Superior temporal gyrus (tissue), 1 donor: ENCODE measurements around the gene P2RX2.

Experiments
- DNase-seq: peaks from one replicate; pipeline ENCODE4 v3.0.0-alpha.2; 2016; ENCODE audit errors: extremely low spot score

Gene P2RX2

DNA sequence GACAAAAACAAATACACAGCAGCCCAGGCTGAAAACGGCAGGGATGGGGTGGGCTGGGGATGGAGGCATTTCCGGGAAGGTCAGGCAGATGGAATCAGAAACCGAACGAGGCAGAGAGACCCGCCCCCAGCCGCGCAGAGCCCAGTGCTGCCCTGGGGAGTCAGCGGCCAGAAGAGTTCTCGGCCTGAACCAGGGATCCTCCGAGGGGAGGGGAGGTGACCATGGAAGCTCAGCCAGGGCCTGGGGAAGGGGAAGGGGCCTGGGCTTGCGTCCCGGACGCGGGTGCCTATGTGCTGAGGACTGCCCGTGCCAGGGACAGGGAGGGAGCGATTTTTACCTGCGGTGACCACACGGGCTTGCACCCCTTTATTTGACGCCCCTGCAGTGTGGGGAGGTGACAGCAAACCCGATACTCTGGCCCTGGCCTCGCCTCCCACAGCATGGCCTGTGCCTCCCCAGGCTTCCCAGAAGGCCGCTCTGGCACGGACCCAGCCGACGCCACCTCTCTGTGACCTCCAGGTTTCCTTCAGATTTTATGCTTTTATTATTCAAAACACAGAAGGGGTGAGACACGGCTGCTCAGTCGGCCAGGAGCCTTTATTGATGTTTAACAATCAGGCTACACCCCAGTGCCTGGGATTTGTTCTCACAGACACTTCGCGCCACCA is 15.9 kb upstream of the P2RX2 start:
- DNase-seq, result no peak

DNA sequence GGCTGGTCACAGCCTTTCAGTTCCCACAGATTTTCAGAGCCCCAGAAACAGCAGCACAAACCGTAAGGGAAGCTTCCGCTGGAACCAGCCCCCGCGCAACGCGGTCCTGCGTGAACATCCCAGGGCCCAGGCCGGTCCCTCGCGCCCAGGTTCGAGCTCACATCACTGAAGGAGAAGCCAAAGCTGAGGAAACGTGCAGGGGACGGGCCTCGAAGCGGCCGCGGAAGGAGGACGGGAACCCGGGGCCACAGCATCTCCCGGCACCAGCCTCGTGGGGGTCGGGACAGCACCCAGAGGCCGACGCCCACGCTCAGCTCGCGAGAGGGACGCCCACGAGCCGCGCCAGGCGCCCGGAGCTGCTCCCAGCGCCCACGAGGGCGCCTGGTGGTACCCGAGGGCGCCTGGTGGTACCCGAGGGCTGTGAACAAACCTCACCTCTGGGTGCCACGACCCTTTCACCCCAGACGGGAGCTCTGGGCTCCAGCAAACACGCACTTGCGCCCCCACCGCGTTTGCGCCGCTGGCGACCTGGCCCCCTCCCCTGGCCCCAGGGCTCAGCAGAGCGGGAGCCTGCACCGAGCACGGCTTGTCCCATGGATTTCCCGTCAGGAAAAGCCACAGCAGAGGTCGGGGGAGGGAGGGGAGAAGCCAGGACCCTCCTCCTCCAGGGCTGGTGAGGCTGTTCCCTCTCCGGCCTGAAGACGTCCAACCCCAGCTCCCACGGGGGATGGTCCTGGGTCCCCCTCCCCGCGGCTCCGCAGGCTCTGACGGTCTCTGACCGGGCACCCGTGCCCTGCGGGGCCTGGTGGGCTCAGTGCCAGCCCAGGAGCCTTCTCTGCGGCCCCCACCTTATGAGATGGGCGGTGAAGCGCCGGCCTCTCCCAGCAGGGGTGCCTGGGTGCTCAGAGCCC is 15.1 kb upstream of the P2RX2 start:
- no peak for DNase-seq

DNA sequence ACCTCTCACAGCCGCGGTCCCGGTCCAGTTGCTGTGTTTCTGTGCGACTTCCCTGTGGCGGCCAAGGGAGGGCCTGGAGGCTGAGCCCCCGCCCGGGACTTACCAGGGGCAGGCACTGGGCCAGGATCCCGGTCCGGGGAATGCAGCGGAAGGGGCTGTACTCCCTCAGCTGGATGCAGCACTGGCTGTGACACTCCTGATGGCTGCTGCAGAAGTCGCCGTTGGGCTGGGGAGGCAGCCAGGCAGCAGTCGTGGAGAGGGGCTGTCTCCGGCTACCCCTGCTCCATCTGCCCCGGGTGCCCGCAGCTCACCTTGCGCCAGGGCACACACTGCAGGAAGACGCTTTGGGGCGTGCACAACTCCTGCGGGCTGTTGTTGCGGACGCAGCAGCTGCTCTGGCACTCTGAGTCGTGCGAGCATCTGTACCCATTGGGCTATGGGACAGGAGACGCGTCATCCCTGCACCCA is 14.4 kb upstream of the P2RX2 start:
- DNase-seq, result no peak

DNA sequence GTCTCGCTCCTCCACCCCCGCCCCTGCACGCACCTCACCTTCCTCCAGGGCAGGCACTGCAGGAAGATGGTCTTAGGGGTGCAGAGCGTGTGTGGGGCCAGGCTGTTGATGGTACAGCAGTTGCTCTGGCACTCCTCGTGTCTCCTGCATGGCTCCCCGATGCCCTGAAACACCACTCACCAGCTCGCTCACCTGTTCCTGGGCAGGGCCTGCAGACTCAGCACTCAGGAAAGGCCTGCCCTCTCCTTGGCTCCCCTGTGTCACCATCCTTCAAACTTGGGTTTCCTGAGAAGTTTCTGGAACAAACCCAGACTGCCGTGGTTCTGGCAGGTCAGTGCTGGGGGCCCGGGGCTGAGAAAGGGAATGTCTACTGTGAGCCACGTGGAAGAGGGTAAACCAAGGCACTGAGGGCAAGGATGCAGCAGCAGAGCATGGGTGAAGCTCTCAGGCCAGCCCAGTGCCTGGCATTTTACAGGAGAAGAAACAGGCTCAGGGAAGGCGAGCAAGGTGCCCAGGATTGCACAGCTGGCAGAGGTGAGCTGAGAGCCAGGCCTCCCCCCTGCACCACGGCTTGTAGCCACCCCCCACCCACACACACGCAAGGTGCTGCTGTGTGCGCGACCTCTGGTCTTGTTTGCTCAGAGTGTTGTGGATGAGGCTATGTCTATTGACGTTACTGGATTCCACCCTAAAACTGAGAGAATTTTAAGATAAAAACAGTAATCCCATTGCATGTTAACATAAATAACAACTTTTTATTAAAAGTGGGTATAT is 13.7 kb upstream of the P2RX2 start:
- DNase-seq, result no peak

DNA sequence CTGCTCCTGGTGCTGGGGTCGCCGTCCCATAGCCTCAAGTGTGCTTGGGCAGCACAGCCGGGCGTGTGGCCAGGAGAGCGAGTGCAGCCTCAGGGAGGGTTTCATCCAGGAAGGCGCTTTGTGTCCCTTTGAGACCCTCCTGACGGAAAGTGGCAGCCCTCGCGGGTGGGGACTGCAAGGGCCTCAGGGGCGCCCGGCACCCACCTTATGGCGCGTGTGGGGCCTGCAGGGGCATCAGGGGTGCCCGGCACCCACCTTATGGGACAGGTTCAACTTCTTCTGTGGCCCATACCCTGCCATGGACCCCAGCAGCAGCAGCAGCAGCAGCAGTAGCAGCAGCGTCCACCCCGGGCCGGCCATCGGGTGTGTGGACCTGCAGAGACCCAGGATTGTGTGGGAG is 12.7 kb upstream of the P2RX2 start:
- no peak for DNase-seq

DNA sequence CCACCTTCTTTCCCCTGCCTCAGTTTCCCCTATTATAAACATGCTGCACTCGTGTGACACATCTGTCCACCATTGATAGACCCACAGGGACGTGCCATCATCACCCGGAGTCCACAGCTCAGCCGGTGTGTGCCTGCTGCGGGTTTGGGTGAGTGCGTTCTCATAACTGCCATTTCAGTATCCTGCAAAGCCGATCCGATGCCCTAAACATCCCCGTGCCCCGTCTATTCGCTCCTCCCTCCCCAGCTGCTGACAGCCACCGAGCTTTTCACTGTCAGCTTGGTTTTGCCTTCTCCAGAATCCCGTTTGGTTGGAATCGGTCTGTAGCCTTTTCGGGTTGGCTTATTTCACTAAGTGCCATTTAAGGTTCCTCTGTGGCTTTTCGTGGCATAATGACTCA is 12.1 kb upstream of the P2RX2 start:
- DNase-seq, result peak; percentile 48

DNA sequence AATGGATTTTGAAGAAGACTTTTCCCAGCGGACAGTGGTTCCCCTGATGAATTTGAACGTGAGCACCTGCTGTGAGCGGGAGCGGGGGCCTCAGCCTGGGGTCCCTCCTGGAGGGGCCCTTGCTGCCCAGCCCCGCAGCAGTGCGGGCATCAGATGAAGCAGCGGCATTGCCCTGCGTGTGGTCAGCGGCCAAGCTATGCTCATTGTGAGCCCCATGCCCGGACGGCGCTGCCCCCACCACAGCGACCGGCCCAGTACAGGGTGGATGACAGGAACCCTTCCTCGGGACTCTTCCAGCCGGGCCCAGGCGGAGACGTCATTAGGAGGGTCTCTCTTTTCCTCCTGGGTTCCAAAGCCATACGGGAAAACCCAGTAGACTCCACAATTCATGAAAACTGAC is 11.6 kb upstream of the P2RX2 start:
- DNase-seq, result no peak

DNA sequence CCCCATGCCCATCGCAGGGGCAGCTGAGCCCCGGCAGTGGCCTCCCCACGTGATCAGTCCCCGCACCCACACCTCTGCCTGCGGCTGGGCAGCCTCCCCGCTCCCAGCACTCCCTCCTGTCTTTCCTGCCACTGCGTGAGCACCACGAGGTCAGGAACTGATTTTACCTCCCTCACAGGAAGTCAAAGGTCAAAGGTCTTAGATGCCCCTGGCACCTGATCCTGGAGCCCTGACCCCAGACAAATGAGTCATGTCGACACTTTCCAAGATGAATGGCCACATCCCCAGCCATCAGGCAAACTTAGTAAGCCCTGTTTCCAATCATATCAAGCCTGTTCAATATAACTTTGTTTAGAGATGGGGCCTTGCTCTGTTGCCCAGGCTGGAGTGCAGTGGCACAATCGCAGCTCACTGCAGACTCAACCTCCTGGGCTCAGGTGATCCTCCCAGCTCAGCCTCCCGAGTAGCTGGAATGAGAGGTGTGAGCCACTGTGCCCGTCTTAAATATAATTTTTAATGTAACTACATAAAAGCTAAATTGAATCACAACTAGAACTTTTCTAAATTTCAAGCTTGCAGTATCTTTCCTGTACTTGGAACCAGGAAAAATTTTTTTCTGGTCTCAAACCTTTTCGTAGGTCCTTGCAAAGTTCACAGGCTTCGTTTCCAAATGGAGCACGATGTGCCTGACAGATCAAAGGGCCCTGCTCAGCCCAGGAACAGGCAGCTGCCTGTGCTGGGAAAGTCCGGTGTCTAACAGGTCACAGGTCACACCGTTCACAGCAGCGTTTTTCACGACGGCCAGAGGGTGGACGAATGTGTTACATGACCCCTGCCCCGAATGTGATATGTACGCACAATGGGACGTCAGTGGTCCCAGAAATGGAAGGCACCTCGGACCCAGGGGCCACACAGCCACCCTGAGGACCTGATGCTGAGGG is 10.1 kb upstream of the P2RX2 start:
- no peak for DNase-seq

DNA sequence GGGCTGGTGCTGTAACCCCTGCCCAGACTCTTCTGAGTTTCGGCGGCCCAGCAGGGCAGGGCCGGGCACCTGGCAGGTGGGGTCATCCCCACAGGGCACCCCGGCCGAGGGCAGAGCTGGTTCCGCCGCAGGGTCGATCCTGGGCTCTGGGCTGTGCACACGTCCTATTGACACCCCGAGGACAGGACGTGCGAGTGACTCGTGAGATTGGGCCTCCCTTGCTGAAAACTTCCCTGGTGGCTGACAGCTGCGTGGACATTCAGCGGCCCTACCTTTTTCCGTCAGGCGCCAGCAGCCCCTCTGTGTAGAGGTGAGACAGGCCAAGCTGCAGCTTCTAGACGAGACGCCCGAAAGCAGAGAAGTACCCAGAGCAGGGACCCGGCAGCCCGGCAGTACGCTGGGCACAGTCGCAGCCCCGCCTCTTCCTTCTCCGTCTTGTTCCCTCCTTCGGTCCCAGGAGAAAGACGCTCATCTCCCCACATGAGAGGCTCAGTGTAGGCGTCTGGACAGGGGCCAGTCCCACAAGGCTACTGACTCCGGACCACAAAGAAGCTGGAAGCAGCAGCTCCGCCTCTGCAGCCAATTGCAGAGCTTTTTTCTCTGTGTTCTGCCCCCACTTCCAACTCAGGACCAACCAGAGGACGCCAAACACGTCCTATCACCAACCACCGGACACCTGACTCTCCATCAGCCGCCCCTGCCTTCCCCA is 8.4 kb upstream of the P2RX2 start, which contains the start of gene LRCOL1:
Gene LRCOL1 (minus strand): TSS at position 532 of the 709 bp plus-strand sequence. CDS start 4,331 bp downstream, outside the sequence.
- DNase-seq, result no peak

DNA sequence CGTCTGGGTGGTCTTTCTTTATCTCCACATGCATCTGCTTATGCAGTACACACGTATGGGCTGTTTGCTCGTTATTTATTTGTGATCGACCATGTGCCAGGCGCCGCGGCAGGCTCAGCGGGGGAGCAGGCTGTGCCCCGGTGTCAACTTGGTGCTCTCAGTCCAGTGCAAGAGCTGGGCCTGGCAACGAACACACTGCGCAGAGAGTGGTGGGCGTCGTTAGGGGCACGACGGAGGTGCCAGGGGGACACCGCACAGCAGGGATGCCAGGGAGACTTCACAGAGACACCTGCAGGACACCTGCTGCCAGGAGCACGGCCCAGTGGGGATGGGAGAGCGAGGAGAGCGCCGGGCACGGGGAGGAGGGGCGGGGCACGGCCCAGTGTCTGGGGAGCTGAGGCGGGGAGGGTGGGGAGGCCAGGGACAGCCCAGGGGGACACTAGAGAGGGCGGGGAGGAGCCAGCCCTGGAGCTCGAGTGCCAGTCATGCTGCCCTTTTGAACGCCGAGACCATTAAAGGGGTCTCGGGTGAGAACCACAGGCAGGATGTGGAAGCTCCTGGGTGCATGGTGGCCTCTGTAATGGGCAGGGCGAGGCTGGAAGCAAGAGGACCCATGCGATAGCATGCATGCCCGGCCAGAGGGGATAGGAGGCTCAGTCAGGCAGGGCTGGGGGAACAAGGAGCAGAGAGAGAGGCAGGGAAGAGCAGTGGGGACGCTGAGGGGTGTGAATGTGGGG is 7.5 kb upstream of the P2RX2 start:
- DNase-seq, result no peak

DNA sequence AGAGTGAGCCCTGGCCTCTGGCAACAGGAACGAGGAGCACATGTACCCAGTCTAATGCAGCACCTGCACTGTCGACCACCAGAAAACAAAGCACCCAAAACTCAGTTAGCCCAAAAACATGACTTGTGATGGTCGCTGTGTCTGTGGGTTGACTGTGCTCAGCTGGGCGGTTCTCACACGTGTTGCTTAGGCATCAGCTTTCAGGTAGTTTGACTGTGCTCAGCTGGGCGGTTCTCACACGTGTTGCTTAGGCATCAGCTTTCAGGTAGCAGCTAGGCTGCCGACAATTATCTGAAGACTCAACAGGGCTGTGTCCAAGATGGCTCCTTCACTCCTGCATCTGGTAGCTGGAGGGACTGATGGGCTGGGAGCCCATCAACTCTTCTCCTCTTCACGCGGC is 7.0 kb upstream of the P2RX2 start:
- no peak for DNase-seq

DNA sequence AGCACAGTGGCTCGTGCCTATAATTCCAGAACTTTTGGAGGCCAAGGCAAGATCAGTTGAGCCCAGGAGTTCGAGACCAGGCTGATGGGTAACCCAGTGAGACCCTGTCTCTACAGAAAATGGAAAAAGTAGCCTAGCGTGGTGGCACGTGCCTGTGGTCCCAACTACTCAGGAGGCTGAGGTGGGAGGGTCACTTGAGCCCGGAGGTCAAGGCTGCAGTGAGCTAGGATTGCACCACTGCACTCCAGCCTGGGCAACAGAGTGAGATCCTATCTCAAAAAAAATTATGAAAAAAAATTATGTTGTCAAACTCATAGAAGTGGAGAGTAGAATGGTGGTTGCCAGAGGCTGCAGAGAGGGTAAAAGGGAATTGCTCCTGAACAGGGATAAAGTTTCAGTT is 4.5 kb upstream of the P2RX2 start:
- no peak for DNase-seq

DNA sequence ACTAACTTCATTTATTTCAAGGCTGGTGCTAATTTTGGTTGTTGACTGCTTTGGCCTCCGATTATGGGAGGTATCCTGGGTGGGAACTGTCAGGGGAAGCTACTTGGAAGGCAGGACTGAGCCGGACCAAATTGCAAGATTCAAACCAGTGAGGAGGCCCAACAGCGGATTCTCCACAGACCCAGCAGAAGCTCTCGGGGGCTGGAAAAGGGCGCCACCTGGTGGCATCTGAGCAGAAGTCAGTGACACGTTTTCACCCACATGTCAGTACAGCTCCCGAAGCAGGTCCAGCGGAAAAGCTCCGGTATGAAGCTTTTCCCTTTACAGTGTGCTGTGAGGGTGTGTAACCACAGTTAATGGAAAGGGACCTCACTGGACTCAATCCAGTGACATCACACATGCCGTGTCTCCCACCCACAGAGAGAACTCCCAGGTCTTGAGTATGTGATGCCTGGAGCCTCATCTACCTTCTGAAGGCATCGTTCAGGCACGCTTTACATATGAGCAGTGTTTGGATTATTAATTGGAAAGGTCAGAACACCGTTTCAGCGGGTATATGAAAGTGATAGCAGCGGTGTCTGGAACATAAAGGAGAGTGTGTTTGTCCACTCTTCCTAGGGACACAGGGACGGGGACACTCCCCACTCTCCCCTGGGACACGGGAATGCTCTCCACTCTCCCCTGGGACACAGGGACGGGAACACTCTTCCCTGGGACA is 3.6 kb upstream of the P2RX2 start:
- peak; percentile 91 for DNase-seq

DNA sequence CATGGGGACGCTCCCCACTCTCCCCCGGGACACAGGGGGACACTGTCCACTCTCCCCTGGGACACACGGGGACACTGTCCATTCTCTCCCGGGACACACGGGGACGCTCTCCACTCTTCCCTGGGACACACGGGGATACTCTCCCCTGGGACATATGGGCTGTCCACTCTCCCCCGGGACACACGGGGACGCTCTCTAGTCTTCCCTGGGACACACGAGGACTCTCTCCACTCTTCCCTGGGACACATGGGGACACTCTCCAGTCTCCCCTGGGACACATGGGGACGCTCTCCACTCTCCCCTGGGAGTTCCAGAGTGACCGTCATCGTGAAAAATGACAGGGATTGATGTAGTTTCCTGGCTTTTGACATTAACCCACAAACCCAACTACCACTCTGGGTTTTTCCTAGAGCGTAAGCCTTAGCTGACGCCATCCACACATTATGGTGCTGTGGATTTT is 3.0 kb upstream of the P2RX2 start:
- no peak for DNase-seq

DNA sequence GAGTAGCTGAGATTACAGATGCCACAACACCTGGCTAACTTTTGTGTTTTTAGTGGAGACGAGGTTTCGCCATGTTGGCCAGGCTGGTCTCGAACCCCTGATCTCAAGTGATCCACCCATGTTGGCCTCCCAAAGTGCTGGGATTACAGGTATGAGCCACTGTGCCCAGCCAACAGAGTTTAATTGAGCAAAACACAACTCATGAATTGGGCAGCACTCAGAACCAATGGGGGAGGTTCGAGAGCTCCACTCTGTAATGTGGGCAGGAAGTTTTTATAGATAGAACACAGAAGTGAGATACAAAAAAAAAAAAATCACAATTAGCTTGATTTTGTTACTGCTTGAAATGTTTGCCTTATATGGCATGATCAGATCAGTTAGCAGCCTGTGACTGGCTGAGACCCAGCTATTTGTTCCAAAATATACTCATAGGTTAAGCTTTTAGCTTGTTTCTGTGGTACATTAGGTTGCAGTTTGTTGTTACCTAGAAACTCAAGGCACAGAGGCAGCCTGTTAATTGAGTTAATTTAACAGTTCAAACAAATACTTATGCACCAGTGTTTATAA is 1.4 kb upstream of the P2RX2 start:
- no peak for DNase-seq

DNA sequence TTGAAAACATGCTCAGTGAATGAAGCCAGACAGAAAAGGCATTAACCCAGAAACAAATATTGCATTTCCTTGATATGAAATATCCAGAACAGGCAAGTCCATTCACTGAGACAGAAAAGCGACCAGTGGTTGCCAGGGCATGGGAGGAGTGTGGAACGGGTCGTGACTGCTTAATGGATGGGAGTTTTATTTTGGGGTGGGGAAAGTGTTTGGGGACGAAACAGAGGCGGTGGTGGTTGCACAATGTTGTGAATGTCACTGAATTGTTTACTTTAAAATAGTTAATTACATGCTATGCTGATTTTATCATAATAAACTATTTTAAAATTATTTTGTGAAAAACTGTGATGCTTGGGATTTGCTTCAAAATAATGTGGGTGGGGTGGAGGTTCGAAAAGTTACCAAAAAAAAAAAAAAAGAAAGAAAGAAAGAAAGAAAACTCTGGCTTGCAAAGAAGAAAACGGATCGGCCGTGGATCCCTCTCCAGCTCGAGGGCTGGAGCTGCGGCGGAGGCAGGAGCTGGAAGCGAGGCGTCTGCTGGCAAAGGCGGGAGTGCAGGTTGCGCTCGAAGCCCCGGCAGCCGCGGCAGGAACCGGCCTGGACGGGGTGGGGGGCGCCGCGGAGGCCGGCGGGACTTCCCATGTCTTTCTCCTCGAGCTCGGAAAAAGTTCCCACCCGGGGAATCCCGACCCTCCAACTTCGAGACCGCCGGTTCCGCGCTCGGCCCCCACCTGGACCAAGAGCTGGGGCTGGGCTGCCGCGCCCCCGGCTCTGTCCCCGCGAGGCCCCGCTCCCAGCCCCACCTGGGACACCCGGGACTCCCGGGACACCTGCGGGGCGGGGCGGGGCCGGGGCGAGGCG is 524 bp upstream of the P2RX2 start:
- DNase-seq, result no peak

DNA sequence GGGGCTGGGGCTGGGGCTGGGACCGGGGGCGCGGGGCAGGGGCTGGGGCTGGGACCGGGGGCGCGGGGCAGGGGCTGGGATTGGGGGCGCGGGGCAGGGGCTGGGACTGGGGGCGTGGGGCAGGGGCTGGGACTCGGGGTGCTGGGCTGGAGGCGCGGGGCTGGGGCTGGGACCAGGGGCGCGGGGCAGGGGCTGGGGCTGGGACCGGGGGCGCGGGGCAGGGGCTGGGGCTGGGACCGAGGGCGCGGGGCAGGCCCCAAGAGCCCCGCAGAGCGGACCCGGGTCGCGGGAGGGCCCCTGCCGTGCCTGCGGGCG is 452 bp downstream of the P2RX2 start:
- DNase-seq, result no peak
